GM12878 (cell line): ENCODE results near the gene COPB1. TPM values are rescaled to one million over a fixed set of nuclear protein-coding genes. Genes with fewer than 3 reads are reported as not detected.

Experiments
- ATF7 ChIP-seq: fragments of 450-650 bp; IDR thresholded peaks from 2 replicates; pipeline ENCODE4 v1.6.1; 2016; ENCODE audit warnings: low read depth, mild to moderate bottlenecking
- BCL11A ChIP-seq: IDR thresholded peaks from 2 replicates; pipeline ENCODE4 v1.6.1; 2011; ENCODE audit warnings: low read depth, low read length
- BCL3 ChIP-seq: IDR thresholded peaks from 2 replicates; pipeline ENCODE4 v1.6.1; 2011; ENCODE audit warnings: borderline replicate concordance, low read depth, mild to moderate bottlenecking, moderate library complexity, low read length; ENCODE audit not compliant: insufficient read depth, poor library complexity, severe bottlenecking
- CBFB ChIP-seq: IDR thresholded peaks from 2 replicates; pipeline ENCODE4 v1.6.1; 2016; ENCODE audit warnings: antibody characterized with exemption, low read depth
- EP300 ChIP-seq, 2 experiments: fragments of 150-350 bp in 1 of 2; IDR thresholded peaks; 2 replicates each; pipeline ENCODE4 v1.6.1; 2011 to 2012; ENCODE audit warnings: low read depth in 2 of 2, low read length in 2 of 2, borderline replicate concordance in 1 of 2, improper control_type of control experiment in 1 of 2, inconsistent platforms in 1 of 2; ENCODE audit not compliant: control insufficient read depth in 1 of 2
- GATAD2B ChIP-seq: fragments of 450-650 bp; conservative IDR thresholded peaks from 2 replicates; pipeline ENCODE4 v1.6.1; 2017; ENCODE audit warnings: low read depth, mild to moderate bottlenecking, moderate library complexity
- IRF3 ChIP-seq: fragments of 450-650 bp; IDR thresholded peaks from 2 replicates; pipeline ENCODE4 v1.6.1; 2014; ENCODE audit warnings: mild to moderate bottlenecking
- JUNB ChIP-seq: IDR thresholded peaks from 2 replicates; pipeline ENCODE4 v1.6.1; 2016; ENCODE audit warnings: antibody characterized with exemption, mild to moderate bottlenecking
- MTA2 ChIP-seq: fragments of 450-650 bp; IDR thresholded peaks from 2 replicates; pipeline ENCODE4 v1.6.1; 2016; ENCODE audit warnings: low read depth, mild to moderate bottlenecking, moderate library complexity
- MTA3 ChIP-seq: IDR thresholded peaks from 2 replicates; pipeline ENCODE4 v1.6.1; 2012; ENCODE audit warnings: low read length, inconsistent platforms, borderline replicate concordance
- MYC ChIP-seq: IDR thresholded peaks from 2 replicates; pipeline ENCODE4 v1.6.1; 2011; ENCODE audit warnings: mild to moderate bottlenecking, low read length, moderate library complexity, inconsistent platforms; ENCODE audit not compliant: insufficient read depth, insufficient replicate concordance, insufficient read length, severe bottlenecking
- NFXL1 ChIP-seq: fragments of 450-650 bp; IDR thresholded peaks from 2 replicates; pipeline ENCODE4 v1.6.1; 2017; ENCODE audit warnings: antibody characterized with exemption, mild to moderate bottlenecking, borderline replicate concordance
- POU2F2 ChIP-seq: IDR thresholded peaks from 3 replicates; pipeline ENCODE4 v1.6.1; 2011; ENCODE audit warnings: low read depth, mild to moderate bottlenecking, low read length, borderline replicate concordance
- RAD21 ChIP-seq: IDR thresholded peaks from 2 replicates; pipeline ENCODE4 v1.6.1; 2011; ENCODE audit warnings: mild to moderate bottlenecking, low read depth, low read length, moderate library complexity; ENCODE audit not compliant: insufficient read depth
- TCF12 ChIP-seq: IDR thresholded peaks from 2 replicates; pipeline ENCODE4 v1.6.1; 2011; ENCODE audit warnings: low read depth, mild to moderate bottlenecking, low read length
- ZBTB11 ChIP-seq: fragments of 450-650 bp; formaldehyde crosslinking; IDR thresholded peaks from 2 replicates; pipeline ENCODE4 v1.5.0; 2022; ENCODE audit warnings: mild to moderate bottlenecking, missing genetic modification characterization
- ZNF592 ChIP-seq: fragments of 450-650 bp; IDR thresholded peaks from 2 replicates; pipeline ENCODE4 v1.6.1; 2017; ENCODE audit warnings: mild to moderate bottlenecking, moderate library complexity
- polyA plus RNA-seq, 11 experiments: library from polyadenylated mRNA; depleted of rRNA in 4 of 11; unstranded in 6 of 11; stranded (reverse) in 5 of 11; fragments of >200 nt; fragmentation: Nextera tagmentation in 4 of 11; fragmentation: Illumina TruSeq in 1 of 11; extraction: Ambion mirVana in 4 of 11; extraction: Trizol in 1 of 11; gene quantifications; 1 replicate in 1 of 11; 2 replicates in 10 of 11; pipeline versions ENCODE4 v1.2.1 to v1.2.3, GENCODE V29; 2011 to 2016; ENCODE audit warnings: inconsistent platforms in 2 of 11, missing spikeins in 2 of 11, low read depth in 1 of 11
- total RNA-seq, 4 experiments: library from RNA; depleted of rRNA in 3 of 4; stranded (reverse); fragments of >200 nt in 3 of 4; fragmentation: Illumina TruSeq in 1 of 4; extraction: Trizol in 1 of 4; gene quantifications; 2 replicates each; pipeline versions ENCODE4 v1.2.1 to v1.2.3, GENCODE V29; 2013 to 2021

The COPB1 gene
- total and polyA plus RNA-seq, 10 of the 15 experiments (the other 5 are each of a cell fraction or from before 2014, with no cell fraction given) = 67.0 to 149 (median 109) TPM

GRCh38 chr11:14499560-14500180, at the start of gene COPB1 (continued):
- TF ChIP-seq ZBTB11 (CRISPR knock-in tag) (no peak), MYC (no peak), ZNF592 (no peak), IRF3 (no peak), TCF12 (peak; percentile 41; the same call in 1 of the 2 replicates), MTA2 (no peak), CBFB (peak; percentile 95), POU2F2 (peak; percentile 86), NFXL1 (no peak), MTA3 (no peak), EP300 (IDR thresholded peaks at IDR 0.05; ENCODE audit: borderline replicate concordance in 1 of 2, control insufficient read depth in 1 of 2, low read depth in 2 of 2, low read length in 2 of 2) (no peak), RAD21 (no peak), BCL3 (peak; percentile 57), ATF7 (peak; percentile 16; the same call in 1 of the 2 replicates), BCL11A (no peak), GATAD2B (no peak), JUNB (no peak)
